Peyer's patch (tissue), 4 donors: Measurements from ENCODE around the gene ANKIB1.

Experiments
- CTCF ChIP-seq, 6 experiments: fragments of 450-650 bp in 4 of 6; fragments of 200-600 bp in 2 of 6; sonication (generic) in 1 of 6; IDR thresholded peaks; one replicate each; pipeline ENCODE4 v1.5.1; 2017 to 2019; ENCODE audit warnings: antibody characterized with exemption in 6 of 6, mild to moderate bottlenecking in 3 of 6, moderate library complexity in 1 of 6
- POLR2A ChIP-seq, 2 donors: fragments of 450-650 bp; IDR thresholded peaks; one replicate each; pipeline ENCODE4 v1.5.1; 2017; ENCODE audit warnings: antibody characterized with exemption in 2 of 2, mild to moderate bottlenecking in 2 of 2, moderate library complexity in 2 of 2

- TF ChIP-seq CTCF (IDR thresholded peaks at IDR 0.05) (no peak), POLR2A (IDR thresholded peaks at IDR 0.05) (no peak)
These were observed 29.6 kb downstream of the ANKIB1 start for GRCh38 chr7:92275327-92275726.
